ENCODE results near the gene FASTK. TPM values are rescaled to one million over a fixed set of nuclear protein-coding genes. Genes with fewer than 3 reads are reported as not detected.

Gene FASTK
- total RNA-seq, 1 donor from 2014 or later: 92.3 TPM

DNA sequence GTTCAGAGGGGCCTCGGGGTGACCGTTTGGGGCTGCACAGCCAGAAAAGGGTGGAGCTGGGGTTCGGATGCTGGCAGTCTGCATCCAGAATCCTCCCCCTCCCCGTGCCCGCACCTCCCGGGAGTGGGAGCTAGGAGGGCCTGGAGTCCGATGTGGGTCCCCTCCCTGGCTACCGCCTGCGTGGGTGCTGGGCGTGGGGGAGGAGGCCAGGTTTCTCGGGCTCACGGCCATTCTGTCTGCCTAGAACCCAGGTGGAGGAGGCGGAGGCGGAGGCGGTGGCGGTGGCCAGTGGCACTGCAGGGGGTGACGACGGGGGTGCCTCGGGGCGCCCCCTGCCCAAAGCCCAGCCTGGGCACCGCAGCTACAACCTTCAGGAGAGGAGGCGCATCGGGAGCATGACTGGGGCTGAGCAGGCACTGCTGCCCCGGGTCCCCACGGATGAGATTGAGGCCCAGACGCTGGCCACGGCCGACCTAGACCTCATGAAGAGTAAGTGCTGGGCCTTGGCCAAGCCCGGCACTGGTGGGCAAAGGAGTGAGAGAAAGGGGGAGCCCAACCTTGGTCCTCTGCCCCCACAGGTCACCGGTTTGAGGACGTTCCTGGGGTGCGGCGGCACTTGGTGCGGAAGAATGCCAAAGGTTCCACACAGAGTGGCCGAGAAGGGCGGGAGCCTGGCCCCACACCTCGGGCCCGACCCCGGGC, 14.2 kb downstream of the FASTK start:
- Mint-ChIP-seq H3K27ac (no peak overlapping the region), H3K4me3 (no peak overlapping the region), H3K4me1 (peaks cover 5% of the 10 kb centered on the region), H3K27me3 (no peaks in the 10 kb centered on the region), H3K36me3 (ENCODE audit: low read depth) (peaks cover 24% of the 10 kb centered on the region), H3K9me3 (no peaks in the 10 kb centered on the region)
- no peak for DNase-seq
- intact Hi-C loops (cut with micrococcal nuclease): no loop called here

DNA sequence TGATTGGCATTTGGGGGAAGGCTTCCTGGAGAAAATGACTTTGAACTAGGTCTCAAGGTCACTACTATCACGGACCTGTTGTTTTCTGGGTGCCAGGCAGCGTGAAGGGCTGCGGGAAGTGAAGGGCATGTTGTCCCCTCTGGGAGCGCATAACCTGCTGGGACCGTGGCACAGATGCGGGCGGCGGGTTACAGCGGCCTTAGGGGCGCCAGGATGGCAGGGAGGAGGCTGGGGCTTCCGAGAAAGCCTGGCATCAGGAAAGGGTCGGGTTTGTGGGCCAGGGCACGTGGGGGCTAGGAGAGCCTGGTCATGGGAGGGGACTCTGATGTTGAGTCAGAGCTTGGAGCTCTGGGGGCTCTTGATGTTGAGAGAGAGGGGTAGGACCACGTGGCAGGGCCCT, 15.1 kb downstream of the FASTK start:
- H3K36me3 Mint-ChIP-seq (ENCODE audit: low read depth): peaks cover 23% of the 10 kb centered on the region
- no peak for DNase-seq
- H3K27me3 Mint-ChIP-seq: no peaks in the 10 kb centered on the region
- H3K27ac Mint-ChIP-seq: no peak overlapping the region
- no peak overlapping the region for H3K4me3 Mint-ChIP-seq
- intact Hi-C loops (cut with micrococcal nuclease): no loop called here
- peaks cover 13% of the 10 kb centered on the region for H3K4me1 Mint-ChIP-seq
- H3K9me3 Mint-ChIP-seq: no peaks in the 10 kb centered on the region

DNA sequence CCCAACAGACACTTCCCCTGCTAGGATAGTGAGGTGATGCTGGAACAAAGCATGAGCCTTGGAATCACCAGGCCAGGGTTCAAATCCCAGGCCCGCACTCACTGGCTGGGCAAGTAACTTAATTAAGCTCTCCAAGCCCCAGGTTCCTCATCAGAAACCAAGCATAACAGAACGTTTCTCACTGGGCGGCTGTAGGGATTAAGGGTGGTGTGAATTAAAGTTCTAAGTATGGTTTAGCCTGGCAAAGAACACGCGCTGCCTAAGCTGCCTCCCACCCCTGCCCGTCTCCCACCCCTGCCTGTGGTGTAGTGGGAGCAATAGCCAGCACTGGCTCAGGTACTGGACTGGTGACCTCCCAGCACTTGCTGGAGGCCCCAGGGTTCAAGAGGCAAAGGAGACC, 15.6 kb downstream of the FASTK start:
- no peaks in the 10 kb centered on the region for H3K9me3 Mint-ChIP-seq
- H3K27ac Mint-ChIP-seq: no peak overlapping the region
- H3K27me3 Mint-ChIP-seq: no peaks in the 10 kb centered on the region
- H3K4me1 Mint-ChIP-seq: peaks cover 14% of the 10 kb centered on the region
- no peak overlapping the region for H3K4me3 Mint-ChIP-seq
- H3K36me3 Mint-ChIP-seq (ENCODE audit: low read depth): peaks cover 22% of the 10 kb centered on the region
- intact Hi-C loops (cut with micrococcal nuclease): no loop called here
- no peak for DNase-seq

- Mint-ChIP-seq H3K36me3 (ENCODE audit: low read depth) (peaks cover 22% of the 10 kb centered on the region), H3K4me1 (peaks cover 14% of the 10 kb centered on the region), H3K9me3 (no peaks in the 10 kb centered on the region), H3K27ac (no peak overlapping the region), H3K27me3 (no peaks in the 10 kb centered on the region), H3K4me3 (no peak overlapping the region)
- intact Hi-C loops (cut with micrococcal nuclease): no loop called here
- no peak for DNase-seq
These were observed 16.2 kb downstream of the FASTK start for GRCh38 chr7:151064454-151064853.

GRCh38 chr7:151063212-151063561, 17.4 kb downstream of the FASTK start:
- peaks cover 17% of the 10 kb centered on the region for H3K36me3 Mint-ChIP-seq (ENCODE audit: low read depth)
- H3K27me3 Mint-ChIP-seq: no peaks in the 10 kb centered on the region
- intact Hi-C loops (cut with micrococcal nuclease): no loop called here
- no peaks in the 10 kb centered on the region for H3K9me3 Mint-ChIP-seq
- DNase-seq: no peak
- H3K4me1 Mint-ChIP-seq: peaks cover 22% of the 10 kb centered on the region
- H3K4me3 Mint-ChIP-seq: no peak overlapping the region
- H3K27ac Mint-ChIP-seq: no peak overlapping the region

DNA sequence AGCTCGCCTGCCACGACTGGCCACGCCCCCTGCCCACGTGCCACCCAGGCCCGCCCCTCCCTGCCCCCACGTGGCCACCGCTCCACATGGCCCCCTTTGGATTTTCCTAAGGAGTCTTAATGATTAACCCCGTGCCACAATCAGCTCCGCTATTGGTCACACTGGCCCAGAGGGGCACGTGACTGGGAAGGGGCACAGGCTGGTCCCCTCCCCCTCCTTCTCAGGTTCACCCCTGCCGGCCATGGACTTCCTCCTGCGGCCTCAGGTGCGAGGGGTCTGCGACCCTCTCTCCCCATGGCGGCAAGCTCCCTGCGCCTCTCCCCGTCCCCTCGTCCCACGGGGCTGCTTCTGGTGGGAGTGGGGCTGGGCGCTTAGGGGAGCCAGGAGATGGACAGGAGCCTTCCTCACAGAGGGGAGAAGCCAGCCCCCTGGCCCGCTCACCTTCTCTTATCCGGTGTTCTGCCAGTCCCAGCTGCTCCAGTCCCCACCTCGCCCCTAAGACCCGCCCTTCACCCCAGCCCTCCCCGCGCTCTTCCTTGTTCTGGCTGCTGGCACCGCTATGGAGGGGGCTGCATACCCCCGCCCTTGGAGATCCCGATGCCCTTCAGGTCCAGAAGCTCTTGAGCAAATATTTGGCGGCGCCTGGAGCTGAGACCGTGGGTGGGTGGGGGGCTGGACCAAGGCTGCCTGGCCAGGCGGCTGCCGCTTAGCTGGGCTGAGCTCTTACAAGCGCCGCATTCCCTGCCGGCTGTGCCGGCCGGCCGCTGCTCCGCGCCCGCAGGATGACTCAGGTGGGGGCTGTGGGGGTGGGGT, 18.0 kb downstream of the FASTK start:
- H3K9me3 Mint-ChIP-seq: no peaks in the 10 kb centered on the region

GRCh38 chr7:151062111-151062398, 18.6 kb downstream of the FASTK start:
- no peak for DNase-seq
- Mint-ChIP-seq H3K27me3 (no peaks in the 10 kb centered on the region), H3K9me3 (no peaks in the 10 kb centered on the region), H3K27ac (no peak overlapping the region), H3K36me3 (ENCODE audit: low read depth) (peaks cover 12% of the 10 kb centered on the region), H3K4me1 (peaks cover 27% of the 10 kb centered on the region), H3K4me3 (peak overlapping the region; percentile 99)
- intact Hi-C loops (cut with micrococcal nuclease): no loop called here

More for the DNA sequence above, 18.0 kb downstream of the FASTK start:
- Mint-ChIP-seq H3K27ac (no peak overlapping the region), H3K4me3 (no peak overlapping the region), H3K36me3 (ENCODE audit: low read depth) (peaks cover 12% of the 10 kb centered on the region), H3K4me1 (peaks cover 22% of the 10 kb centered on the region), H3K27me3 (no peaks in the 10 kb centered on the region)
- DNase-seq: no peak
- intact Hi-C loops (cut with micrococcal nuclease): no loop called here

- H3K36me3 Mint-ChIP-seq (ENCODE audit: low read depth): peaks cover 10% of the 10 kb centered on the region
- no peaks in the 10 kb centered on the region for H3K27me3 Mint-ChIP-seq
- H3K4me3 Mint-ChIP-seq: peak overlapping the region; percentile 99
- H3K9me3 Mint-ChIP-seq: no peaks in the 10 kb centered on the region
- peaks cover 33% of the 10 kb centered on the region for H3K4me1 Mint-ChIP-seq
- intact Hi-C loops (cut with micrococcal nuclease): no loop called here
- no peak for DNase-seq
- H3K27ac Mint-ChIP-seq: peak overlapping the region; percentile 76
These were observed 19.1 kb downstream of the FASTK start for GRCh38 chr7:151061213-151062110.

- DNase-seq: peak; percentile 65
- H3K4me3 Mint-ChIP-seq: peak overlapping the region; percentile 99
- H3K36me3 Mint-ChIP-seq (ENCODE audit: low read depth): peaks cover 10% of the 10 kb centered on the region
- intact Hi-C loops (cut with micrococcal nuclease): no loop called here
- peaks cover 36% of the 10 kb centered on the region for H3K4me1 Mint-ChIP-seq
- H3K9me3 Mint-ChIP-seq: no peaks in the 10 kb centered on the region
- no peaks in the 10 kb centered on the region for H3K27me3 Mint-ChIP-seq
- peak overlapping the region; percentile 83 for H3K27ac Mint-ChIP-seq
These were observed 20.0 kb downstream of the FASTK start for GRCh38 chr7:151060416-151061212.

DNA sequence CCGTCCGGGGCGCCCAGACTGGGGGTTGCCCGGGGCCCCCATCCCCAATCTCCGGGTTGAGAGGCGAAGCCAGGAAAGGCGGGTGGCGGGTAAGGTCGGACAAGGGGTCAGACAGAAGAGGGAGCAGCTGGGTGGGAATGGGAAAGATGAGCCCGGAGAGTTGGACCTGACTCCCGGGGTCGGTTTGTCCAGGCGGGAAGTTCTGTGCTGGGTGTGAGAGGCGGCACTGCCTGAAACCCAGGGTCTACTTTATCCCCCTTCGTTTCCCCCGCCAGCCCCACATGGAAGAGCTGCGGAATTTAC, 20.5 kb downstream of the FASTK start:
- Mint-ChIP-seq H3K4me1 (peaks cover 36% of the 10 kb centered on the region), H3K9me3 (no peaks in the 10 kb centered on the region), H3K36me3 (ENCODE audit: low read depth) (peaks cover 5% of the 10 kb centered on the region), H3K27ac (peak overlapping the region; percentile 83), H3K27me3 (no peaks in the 10 kb centered on the region), H3K4me3 (peak overlapping the region; percentile 99)
- DNase-seq: no peak
- intact Hi-C loops (cut with micrococcal nuclease): no loop called here

DNA sequence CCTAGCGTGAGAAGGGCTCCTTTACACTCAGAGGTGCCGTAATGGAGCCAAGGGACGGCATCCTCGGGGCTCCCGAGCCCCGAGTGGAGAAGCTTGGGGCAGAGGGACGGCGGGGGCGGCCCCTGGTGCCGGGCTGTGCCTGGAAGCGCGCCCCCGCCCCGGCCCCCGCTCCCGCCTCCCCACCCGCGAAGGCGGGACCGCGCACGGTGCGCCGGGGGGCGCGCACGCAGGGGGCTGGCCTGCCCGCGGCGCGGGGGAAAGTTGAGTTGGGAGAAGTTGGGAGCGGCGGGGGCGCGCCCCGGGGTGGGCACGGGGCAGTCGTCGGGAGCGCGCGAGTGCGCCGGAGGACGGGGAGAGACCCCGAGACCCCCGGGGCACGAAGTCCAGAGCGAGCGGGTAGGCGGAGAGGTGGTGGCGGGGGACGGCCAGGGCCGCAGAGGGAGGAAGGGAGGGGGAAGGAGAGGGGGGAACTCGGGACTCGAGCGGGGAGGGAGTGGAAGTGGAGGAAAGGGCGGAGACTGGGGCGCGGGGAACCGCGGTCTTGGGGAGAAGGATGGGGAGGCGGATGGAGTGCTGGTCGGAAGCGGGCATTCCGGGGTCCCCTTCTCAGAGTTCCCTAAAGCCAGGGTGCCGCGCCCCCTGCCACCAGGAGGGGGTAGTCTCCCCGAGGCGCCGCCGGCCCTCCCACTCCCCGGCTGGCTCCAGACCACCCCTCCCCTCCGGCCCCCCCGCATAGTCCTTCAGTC, 21.1 kb downstream of the FASTK start, which contains the start of gene SLC4A2:
TSS of gene SLC4A2 (plus strand) at position 223 of the 746 bp plus-strand sequence. CDS start 2,399 bp downstream, outside the sequence.
- intact Hi-C loops (cut with micrococcal nuclease): loop anchor here (2.0 kb wide), 2 partner anchors 41 to 49 kb away; no protein-coding TSS in a partner anchor
- Mint-ChIP-seq H3K36me3 (ENCODE audit: low read depth) (peaks cover 5% of the 10 kb centered on the region), H3K9me3 (no peaks in the 10 kb centered on the region), H3K4me1 (peaks cover 36% of the 10 kb centered on the region), H3K27ac (peak within 1 kb of the TSS; percentile 88), H3K4me3 (peak within 1 kb of the TSS; percentile 99), H3K27me3 (no peaks in the 10 kb centered on the region)
- DNase-seq: peak; percentile 94

- H3K9me3 Mint-ChIP-seq: no peaks in the 10 kb centered on the region
- peak; percentile 77 for DNase-seq
- H3K36me3 Mint-ChIP-seq (ENCODE audit: low read depth): peaks cover 5% of the 10 kb centered on the region
- H3K4me1 Mint-ChIP-seq: peaks cover 36% of the 10 kb centered on the region
- intact Hi-C loops (cut with micrococcal nuclease): loop anchor here (1.0 to 2.0 kb wide), 6 partner anchors 20 to 168 kb away; partner anchors contain the start of genes ABCB8, ABCF2 and FASTK
- no peaks in the 10 kb centered on the region for H3K27me3 Mint-ChIP-seq
- peak overlapping the region; percentile 99 for H3K4me3 Mint-ChIP-seq
- peak overlapping the region; percentile 88 for H3K27ac Mint-ChIP-seq
These were observed 21.7 kb downstream of the FASTK start for GRCh38 chr7:151058781-151059366.

Data from activated CD4-positive, alpha-beta T cell treated with anti-CD3 and anti-CD28 coated beads, Interleukin-2, amount 10 ng/mL, durations not matched to agents 24 days and 14 days (primary cell).